Measurements from ENCODE around the gene NFAM1. TPM values are rescaled to one million over a fixed set of nuclear protein-coding genes. Genes with fewer than 3 reads are reported as not detected.

The NFAM1 gene
- total and polyA plus RNA-seq, 2 of the 4 experiments (the other 2 are of a cell fraction), result not detected

- Histone ChIP-seq H3K9ac (ENCODE audit: low read depth, low read length) (no peak overlapping the region), H3K56ac (ENCODE audit: extremely low read depth, insufficient read depth, low read length) (no peak overlapping the region), H3K4ac (ENCODE audit: low read depth, low read length) (no peak overlapping the region), H4K20me1 (ENCODE audit: insufficient read depth, low read length) (no peaks in the 10 kb centered on the region), H3K18ac (ENCODE audit: low read depth, low read length) (no peak overlapping the region), H3K4me1 (ENCODE audit: control insufficient read depth, insufficient read depth, low read length) (peaks cover 12% of the 10 kb centered on the region; the same call in 1 of the 2 replicates), H3K27me3 (ENCODE audit: control insufficient read depth, insufficient read depth, low read length) (no peaks in the 10 kb centered on the region; the same call in 1 of the 2 replicates), H3K9me3 (ENCODE audit: control insufficient read depth, insufficient read depth, low read length) (peaks cover 3% of the 10 kb centered on the region), H2BK20ac (ENCODE audit: low read depth, low read length) (no peak overlapping the region), H3K14ac (replicated peaks; ENCODE audit: low read depth, low read length) (no peak overlapping the region), H2AK9ac (replicated peaks; ENCODE audit: low read depth, low read length, poor library complexity) (no peak overlapping the region), H3K27ac (ENCODE audit: insufficient read depth, low read length) (no peak overlapping the region), H3K4me3 (ENCODE audit: insufficient read depth, low read depth, low read length) (no peak overlapping the region), H2BK5ac (ENCODE audit: low read depth, low read length, poor library complexity, severe bottlenecking) (no peak overlapping the region), H2BK15ac (ENCODE audit: low read depth, low read length) (no peak overlapping the region), H2AK5ac (ENCODE audit: low read depth, low read length) (no peak overlapping the region), H3K9me1 (ENCODE audit: insufficient read depth, low read length) (no peaks in the 10 kb centered on the region; the same call in 1 of the 2 replicates), H4K91ac (ENCODE audit: insufficient read depth, low read depth, low read length) (no peak overlapping the region), H3K4me2 (ENCODE audit: low read depth, low read length) (no peak overlapping the region), H4K8ac (ENCODE audit: low read depth in 2 of 2, low read length in 2 of 2) (no peak overlapping the region), H3K36me3 (ENCODE audit: control insufficient read depth, insufficient read depth, low read length) (no peaks in the 10 kb centered on the region), H2BK120ac (ENCODE audit: low read depth, low read length) (no peak overlapping the region), H3K79me1 (ENCODE audit: low read depth in 1 of 2, low read length in 2 of 2) (no peaks in the 10 kb centered on the region), H2AFZ (replicated peaks; ENCODE audit: low read length, poor library complexity) (no peak overlapping the region), H3K23ac (ENCODE audit: low read depth, low read length) (no peak overlapping the region), H4K5ac (ENCODE audit: low read depth, low read length) (no peak overlapping the region)
- in situ Hi-C loops (cut with MboI; ENCODE audit: low sequenced_read_pairs), result loop anchor here (5.0 kb wide), 2 partner anchors 275 to 475 kb away; partner anchors contain the start of gene SEPTIN3
- TF ChIP-seq MAFK (IDR thresholded peaks at IDR 0.05; ENCODE audit: low read depth, low read length) (peak; percentile 91), CEBPB (IDR thresholded peaks at IDR 0.05; ENCODE audit: low read depth, low read length) (no peak)
- POLR2A ChIA-PET (ENCODE audit: unreplicated experiment), result no interaction called here
- intact Hi-C loops (cut with micrococcal nuclease), result no loop called here
- WGBS, 2 experiments (ENCODE audit: extremely low coverage in 2 of 2, insufficient read length in 1 of 2), result no CpG with 5 or more reads among the region's 4 CpGs
- CTCF ChIA-PET, result interaction anchor here (1.4 kb wide), 1 partner anchor 31 kb away, joined by 3 read pairs; no protein-coding TSS in a partner anchor
- dilution Hi-C loops (cut with HindIII; ENCODE audit: low sequenced_read_pairs, unreplicated experiment), result no loop called here
- DNase-seq, result no peak
- ATAC-seq (ENCODE audit: low read depth), result no peak
- no TSS peak for BruUV-seq (replicated peaks)
Measured at GRCh38 chr22:42442748-42443147, 10.5 kb upstream of the NFAM1 start.

Data from IMR-90 (cell line).